Measurements from ENCODE around the gene GRB2. TPM values are rescaled to one million over a fixed set of nuclear protein-coding genes. Genes with fewer than 3 reads are reported as not detected.
A peak's percentile ranks its signal among the peaks of the same experiment; 100 is the strongest.

Gene GRB2
- total and polyA plus RNA-seq, 2 donors (not counting 1 experiment from before 2014, with no cell fraction given): 114 to 219 TPM

DNA sequence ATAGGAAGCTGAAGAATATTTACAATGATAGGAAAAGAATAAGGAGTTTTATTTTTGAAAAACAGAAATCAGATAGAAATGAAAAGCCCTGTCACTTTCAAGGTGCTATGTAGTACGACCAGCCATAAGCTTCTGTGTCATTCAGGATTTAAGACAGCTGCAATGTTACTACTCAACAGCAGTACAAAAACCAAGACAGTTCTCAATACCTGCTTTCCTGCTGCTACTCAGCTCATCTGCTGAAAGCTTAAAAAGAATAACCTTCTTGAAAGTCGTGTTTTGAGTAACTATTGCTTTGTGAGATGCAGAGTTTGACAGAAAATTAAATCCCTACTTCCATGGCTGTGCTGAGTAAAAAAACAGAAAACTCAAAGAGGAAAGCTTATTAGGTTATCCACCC, 8.7 kb downstream of the GRB2 start:
- H3K79me2 ChIP-seq (ENCODE audit: control insufficient read depth, insufficient read depth, low read length): peaks cover 100% of the 10 kb centered on the region
- ATAC-seq (ENCODE audit: low read depth): no peak
- H3K4me1 ChIP-seq (ENCODE audit: control insufficient read depth in 2 of 2, insufficient read depth in 2 of 2, low read length in 2 of 2): peaks cover 71 to 82% of the 10 kb centered on the region in 2 donors
- no peak overlapping the region for H3K4me3 ChIP-seq (ENCODE audit: control extremely low read depth in 1 of 5, extremely low read depth in 1 of 5, insufficient read depth in 1 of 5, low read depth in 2 of 5, low read length in 4 of 5)
- intact Hi-C loops (cut with micrococcal nuclease): no loop called here
- H3K27ac Mint-ChIP-seq: peak overlapping the region; percentile 47
- CTCF ChIA-PET: interaction anchor here (1.2 to 6.4 kb wide), 8 partner anchors 9 to 107 kb away, joined by 3 to 56 read pairs (median 8); partner anchors contain the start of genes GRB2 and SLC25A19
- H3K27me3 Mint-ChIP-seq: no peaks in the 10 kb centered on the region
- DNase-seq: no peak
- no peaks in the 10 kb centered on the region for H3K9me3 Mint-ChIP-seq (ENCODE audit: insufficient read depth)
- H3K4me3 Mint-ChIP-seq: peak overlapping the region; percentile 56
- H2AFZ ChIP-seq (ENCODE audit: insufficient read depth, low read depth, low read length, poor library complexity, severe bottlenecking): no peak overlapping the region
- peak overlapping the region; percentile 84 for H3K4me2 ChIP-seq (replicated peaks; ENCODE audit: low read depth, low read length, poor library complexity, severe bottlenecking)
- H3K36me3 ChIP-seq (replicated peaks in 1 of 2; ENCODE audit: control extremely low read depth in 1 of 2, control insufficient read depth in 1 of 2, extremely low read depth in 1 of 2, insufficient read depth in 2 of 2, low read length in 1 of 2): peaks cover 9 to 45% of the 10 kb centered on the region in 2 experiments
- H3K27ac ChIP-seq (ENCODE audit: low read length in 2 of 2): peak overlapping the region in 1 of 2 donors; percentile 79
- H3K9ac ChIP-seq (ENCODE audit: low read length): no peak overlapping the region
- no peak for TF ChIP-seq EZH2 (IDR thresholded peaks at IDR 0.05; ENCODE audit: borderline replicate concordance, insufficient read depth, low read depth, low read length, poor library complexity, severe bottlenecking)
- TF ChIP-seq, protein P1, sequence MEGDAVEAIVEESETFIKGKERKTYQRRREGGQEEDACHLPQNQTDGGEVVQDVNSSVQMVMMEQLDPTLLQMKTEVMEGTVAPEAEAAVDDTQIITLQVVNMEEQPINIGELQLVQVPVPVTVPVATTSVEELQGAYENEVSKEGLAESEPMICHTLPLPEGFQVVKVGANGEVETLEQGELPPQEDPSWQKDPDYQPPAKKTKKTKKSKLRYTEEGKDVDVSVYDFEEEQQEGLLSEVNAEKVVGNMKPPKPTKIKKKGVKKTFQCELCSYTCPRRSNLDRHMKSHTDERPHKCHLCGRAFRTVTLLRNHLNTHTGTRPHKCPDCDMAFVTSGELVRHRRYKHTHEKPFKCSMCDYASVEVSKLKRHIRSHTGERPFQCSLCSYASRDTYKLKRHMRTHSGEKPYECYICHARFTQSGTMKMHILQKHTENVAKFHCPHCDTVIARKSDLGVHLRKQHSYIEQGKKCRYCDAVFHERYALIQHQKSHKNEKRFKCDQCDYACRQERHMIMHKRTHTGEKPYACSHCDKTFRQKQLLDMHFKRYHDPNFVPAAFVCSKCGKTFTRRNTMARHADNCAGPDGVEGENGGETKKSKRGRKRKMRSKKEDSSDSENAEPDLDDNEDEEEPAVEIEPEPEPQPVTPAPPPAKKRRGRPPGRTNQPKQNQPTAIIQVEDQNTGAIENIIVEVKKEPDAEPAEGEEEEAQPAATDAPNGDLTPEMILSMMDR (IDR thresholded peaks at IDR 0.05): no peak
- H4K20me1 ChIP-seq (ENCODE audit: control insufficient read depth, insufficient read depth, low read length, poor library complexity, severe bottlenecking): peaks cover 93% of the 10 kb centered on the region
- WGBS (ENCODE audit: insufficient coverage): 38% methylated on average over 1 of the region's 2 CpGs
- H3K9me3 ChIP-seq (ENCODE audit: control extremely low read depth in 1 of 3, control insufficient read depth in 2 of 3, insufficient read depth in 1 of 3, low read length in 2 of 3): peaks cover 0 to 5% (median 0%) of the 10 kb centered on the region in 3 donors
- POLR2A ChIA-PET: interaction anchor here (0.7 to 1.1 kb wide), 2 partner anchors 52 to 60 kb away, joined by 3 to 4 read pairs; no protein-coding TSS in a partner anchor
- H3K27me3 ChIP-seq (replicated peaks in 1 of 4; ENCODE audit: control extremely low read depth in 1 of 4, control insufficient read depth in 3 of 4, insufficient read depth in 4 of 4, low read length in 3 of 4): no peaks in the 10 kb centered on the region
- H3K4me1 Mint-ChIP-seq: peaks cover 78% of the 10 kb centered on the region

DNA sequence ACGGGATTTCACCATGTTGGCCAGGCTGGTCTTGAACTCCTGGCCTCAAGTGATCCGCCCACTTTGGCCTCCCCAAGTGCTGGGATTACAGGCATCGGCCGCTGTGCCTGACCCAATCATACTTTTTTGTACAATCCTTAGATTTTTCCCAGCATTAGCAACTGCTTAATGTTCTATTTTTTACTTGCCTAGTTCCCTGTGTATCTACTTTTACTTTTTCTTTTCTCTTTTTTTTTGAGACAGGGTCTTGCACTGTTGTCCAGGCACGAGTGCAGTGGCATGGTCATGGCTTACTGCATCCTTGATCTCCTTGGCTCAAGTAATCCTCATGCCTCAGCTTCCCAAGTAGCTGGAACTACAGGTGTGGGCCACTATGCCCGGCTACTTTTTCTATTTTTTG, 9.5 kb downstream of the GRB2 start:
- WGBS (ENCODE audit: insufficient coverage): 97% methylated on average over 3 of the region's 6 CpGs
- Histone ChIP-seq H3K9me3 (ENCODE audit: control extremely low read depth in 1 of 3, control insufficient read depth in 2 of 3, insufficient read depth in 1 of 3, low read length in 2 of 3) (peaks cover 0 to 5% (median 0%) of the 10 kb centered on the region in 3 donors), H3K36me3 (replicated peaks in 1 of 2; ENCODE audit: control extremely low read depth in 1 of 2, control insufficient read depth in 1 of 2, extremely low read depth in 1 of 2, insufficient read depth in 2 of 2, low read length in 1 of 2) (peaks cover 9 to 50% of the 10 kb centered on the region in 2 experiments), H4K20me1 (ENCODE audit: control insufficient read depth, insufficient read depth, low read length, poor library complexity, severe bottlenecking) (peaks cover 87% of the 10 kb centered on the region), H3K9ac (ENCODE audit: low read length) (peak overlapping the region; percentile 4), H3K4me1 (ENCODE audit: control insufficient read depth in 2 of 2, insufficient read depth in 2 of 2, low read length in 2 of 2) (peaks cover 67 to 75% of the 10 kb centered on the region in 2 donors), H3K4me2 (replicated peaks; ENCODE audit: low read depth, low read length, poor library complexity, severe bottlenecking) (peak overlapping the region; percentile 84), H3K4me3 (ENCODE audit: control extremely low read depth in 1 of 5, extremely low read depth in 1 of 5, insufficient read depth in 1 of 5, low read depth in 2 of 5, low read length in 4 of 5) (no peak overlapping the region), H2AFZ (ENCODE audit: insufficient read depth, low read depth, low read length, poor library complexity, severe bottlenecking) (no peak overlapping the region), H3K27ac (ENCODE audit: low read length in 2 of 2) (peak overlapping the region in 1 of 2 donors; percentile 79), H3K79me2 (ENCODE audit: control insufficient read depth, insufficient read depth, low read length) (peaks cover 100% of the 10 kb centered on the region), H3K27me3 (replicated peaks in 1 of 4; ENCODE audit: control extremely low read depth in 1 of 4, control insufficient read depth in 3 of 4, insufficient read depth in 4 of 4, low read length in 3 of 4) (no peaks in the 10 kb centered on the region)
- Mint-ChIP-seq H3K27me3 (no peaks in the 10 kb centered on the region), H3K27ac (peak overlapping the region; percentile 79), H3K4me1 (peaks cover 74% of the 10 kb centered on the region), H3K9me3 (ENCODE audit: insufficient read depth) (no peaks in the 10 kb centered on the region), H3K4me3 (peak overlapping the region; percentile 56)
- ATAC-seq (ENCODE audit: low read depth): no peak
- intact Hi-C loops (cut with micrococcal nuclease): no loop called here
- no peak for TF ChIP-seq EZH2 (IDR thresholded peaks at IDR 0.05; ENCODE audit: borderline replicate concordance, insufficient read depth, low read depth, low read length, poor library complexity, severe bottlenecking)
- TF ChIP-seq, protein P1 (IDR thresholded peaks at IDR 0.05): no peak
- ChIA-PET POLR2A (interaction anchor here (0.6 to 1.1 kb wide), 2 partner anchors 59 to 872 kb away, joined by 4 to 9 read pairs; no protein-coding TSS in a partner anchor), CTCF (interaction anchor here (1.2 to 6.4 kb wide), 6 partner anchors 8 to 75 kb away, joined by 3 to 56 read pairs (median 6); partner anchors contain the start of gene GRB2)
- DNase-seq: no peak

Measured in B cell (primary cell).